ENCODE measurements around the gene HPN. TPM values are rescaled to one million over a fixed set of nuclear protein-coding genes. Genes with fewer than 3 reads are reported as not detected.

Gene HPN
- total and polyA plus RNA-seq, 2 donors from 2014 or later: 134 to 331 TPM

DNA sequence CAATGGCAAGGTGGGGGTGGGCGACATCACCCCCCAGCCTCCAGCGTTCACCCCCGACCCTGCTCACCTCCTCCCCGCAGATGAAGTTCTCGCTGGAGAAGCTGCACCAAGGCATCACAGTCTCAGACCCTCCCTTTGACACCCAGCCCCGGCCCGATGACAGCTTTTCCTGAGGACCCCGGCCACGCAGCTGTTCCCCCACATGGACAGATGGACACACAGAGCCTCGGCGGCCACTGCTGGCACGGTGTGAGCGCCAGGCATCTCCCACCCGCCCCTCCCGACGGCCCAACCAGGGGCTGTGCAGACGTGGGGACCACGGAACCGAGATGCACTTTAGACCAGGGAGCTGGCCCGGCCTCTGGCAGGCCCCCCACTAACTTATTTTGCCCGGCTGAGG lies 15.6 kb upstream of the HPN start:
- H3K4me3 ChIP-seq (ENCODE audit: low read length in 3 of 3): no peak overlapping the region
- TF ChIP-seq, protein P1, sequence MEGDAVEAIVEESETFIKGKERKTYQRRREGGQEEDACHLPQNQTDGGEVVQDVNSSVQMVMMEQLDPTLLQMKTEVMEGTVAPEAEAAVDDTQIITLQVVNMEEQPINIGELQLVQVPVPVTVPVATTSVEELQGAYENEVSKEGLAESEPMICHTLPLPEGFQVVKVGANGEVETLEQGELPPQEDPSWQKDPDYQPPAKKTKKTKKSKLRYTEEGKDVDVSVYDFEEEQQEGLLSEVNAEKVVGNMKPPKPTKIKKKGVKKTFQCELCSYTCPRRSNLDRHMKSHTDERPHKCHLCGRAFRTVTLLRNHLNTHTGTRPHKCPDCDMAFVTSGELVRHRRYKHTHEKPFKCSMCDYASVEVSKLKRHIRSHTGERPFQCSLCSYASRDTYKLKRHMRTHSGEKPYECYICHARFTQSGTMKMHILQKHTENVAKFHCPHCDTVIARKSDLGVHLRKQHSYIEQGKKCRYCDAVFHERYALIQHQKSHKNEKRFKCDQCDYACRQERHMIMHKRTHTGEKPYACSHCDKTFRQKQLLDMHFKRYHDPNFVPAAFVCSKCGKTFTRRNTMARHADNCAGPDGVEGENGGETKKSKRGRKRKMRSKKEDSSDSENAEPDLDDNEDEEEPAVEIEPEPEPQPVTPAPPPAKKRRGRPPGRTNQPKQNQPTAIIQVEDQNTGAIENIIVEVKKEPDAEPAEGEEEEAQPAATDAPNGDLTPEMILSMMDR (IDR thresholded peaks at IDR 0.05; ENCODE audit: borderline replicate concordance, extremely low read depth, insufficient read depth): no peak
- no peaks in the 10 kb centered on the region for H3K9me3 ChIP-seq (ENCODE audit: control insufficient read depth in 2 of 3, insufficient read depth in 1 of 3, low read length in 3 of 3)
- intact Hi-C loops (cut with DNase I): no loop called here
- no peak overlapping the region for H3K9ac ChIP-seq (ENCODE audit: low read length in 3 of 3)
- peaks cover 2 to 21% (median 13%) of the 10 kb centered on the region in 3 donors for H3K36me3 ChIP-seq (ENCODE audit: control insufficient read depth in 2 of 3, insufficient read depth in 3 of 3, low read length in 3 of 3)
- no peak overlapping the region for H3K27ac ChIP-seq (ENCODE audit: low read depth in 2 of 2, low read length in 2 of 2)
- DNase-seq (no peak), FAIRE-seq (no peak)
- peaks cover 0 to 2% (median 0%) of the 10 kb centered on the region in 3 donors for H3K4me1 ChIP-seq (ENCODE audit: control insufficient read depth in 2 of 3, insufficient read depth in 2 of 3, low read depth in 1 of 3, low read length in 3 of 3)
- H3K27me3 ChIP-seq (ENCODE audit: control insufficient read depth, insufficient read depth, low read length): no peaks in the 10 kb centered on the region

DNA sequence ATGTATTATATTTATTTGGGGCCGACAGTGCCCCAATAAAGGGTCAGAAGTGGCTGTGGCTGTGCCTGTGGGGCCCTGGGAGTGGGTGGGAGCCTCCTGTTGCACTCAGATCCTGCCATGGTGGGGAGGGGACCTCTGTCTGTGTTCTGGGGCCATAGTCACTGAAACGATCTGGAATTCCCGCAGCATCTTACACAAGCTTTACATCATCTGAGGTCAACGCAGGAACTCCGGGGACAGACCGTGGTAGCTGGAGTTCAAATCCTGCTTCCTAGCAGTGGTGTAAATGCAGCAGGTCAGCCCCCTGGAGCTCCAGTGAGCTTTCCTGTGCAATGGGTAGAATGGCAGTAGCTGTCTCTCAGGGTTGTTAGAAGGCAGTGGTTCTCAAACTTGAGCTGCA lies 15.1 kb upstream of the HPN start:
- H3K9ac ChIP-seq (ENCODE audit: low read length in 3 of 3): no peak overlapping the region

DNA sequence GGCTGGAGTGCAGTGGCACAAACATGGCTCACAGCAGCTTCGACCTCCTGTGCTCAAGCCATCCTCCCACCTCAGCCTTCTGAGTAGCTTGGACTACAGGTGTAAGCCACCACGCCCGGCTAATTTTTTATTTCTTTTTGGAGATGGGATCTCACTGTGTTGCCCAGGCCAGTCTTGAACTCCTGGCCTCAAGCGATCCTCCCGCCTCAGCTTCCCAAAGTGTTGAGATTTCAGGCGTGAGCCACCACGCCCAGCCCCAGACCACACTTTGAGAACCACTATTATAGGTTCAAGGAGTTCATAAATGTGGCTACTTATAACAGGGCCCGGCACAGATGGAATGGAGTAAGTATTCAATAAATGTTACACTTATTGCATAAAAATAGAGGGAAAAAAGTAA lies 14.5 kb upstream of the HPN start:
- Histone ChIP-seq H3K4me1 (ENCODE audit: control insufficient read depth in 2 of 3, insufficient read depth in 2 of 3, low read depth in 1 of 3, low read length in 3 of 3) (peaks cover 0 to 2% (median 0%) of the 10 kb centered on the region in 3 donors), H3K36me3 (ENCODE audit: control insufficient read depth in 2 of 3, insufficient read depth in 3 of 3, low read length in 3 of 3) (peaks cover 2 to 19% (median 13%) of the 10 kb centered on the region in 3 donors), H3K27me3 (ENCODE audit: control insufficient read depth, insufficient read depth, low read length) (no peaks in the 10 kb centered on the region), H3K9me3 (ENCODE audit: control insufficient read depth in 2 of 3, insufficient read depth in 1 of 3, low read length in 3 of 3) (no peaks in the 10 kb centered on the region), H3K4me3 (ENCODE audit: low read length in 3 of 3) (no peak overlapping the region), H3K27ac (ENCODE audit: low read depth in 2 of 2, low read length in 2 of 2) (no peak overlapping the region), H3K9ac (ENCODE audit: low read length in 3 of 3) (no peak overlapping the region)
- intact Hi-C loops (cut with DNase I): no loop called here
- DNase-seq (no peak), FAIRE-seq (no peak)
- TF ChIP-seq, protein P1 (IDR thresholded peaks at IDR 0.05; ENCODE audit: borderline replicate concordance, extremely low read depth, insufficient read depth): no peak

More for the DNA sequence above, 15.1 kb upstream of the HPN start:
- no peak for FAIRE-seq
- peaks cover 0 to 2% (median 0%) of the 10 kb centered on the region in 3 donors for H3K4me1 ChIP-seq (ENCODE audit: control insufficient read depth in 2 of 3, insufficient read depth in 2 of 3, low read depth in 1 of 3, low read length in 3 of 3)
- no peaks in the 10 kb centered on the region for H3K9me3 ChIP-seq (ENCODE audit: control insufficient read depth in 2 of 3, insufficient read depth in 1 of 3, low read length in 3 of 3)
- TF ChIP-seq, protein P1 (IDR thresholded peaks at IDR 0.05; ENCODE audit: borderline replicate concordance, extremely low read depth, insufficient read depth): no peak
- no peak overlapping the region for H3K4me3 ChIP-seq (ENCODE audit: low read length in 3 of 3)
- H3K36me3 ChIP-seq (ENCODE audit: control insufficient read depth in 2 of 3, insufficient read depth in 3 of 3, low read length in 3 of 3): peaks cover 2 to 19% (median 13%) of the 10 kb centered on the region in 3 donors
- no peak overlapping the region for H3K27ac ChIP-seq (ENCODE audit: low read depth in 2 of 2, low read length in 2 of 2)
- intact Hi-C loops (cut with DNase I): no loop called here
- no peaks in the 10 kb centered on the region for H3K27me3 ChIP-seq (ENCODE audit: control insufficient read depth, insufficient read depth, low read length)
- no peak for DNase-seq
